Muscle of arm (tissue), 12 donors: ENCODE results near the gene CORO6. TPM values are rescaled to one million over a fixed set of nuclear protein-coding genes. Genes with fewer than 3 reads are reported as not detected.

Source experiments
- DNase-seq: peaks from one replicate; pipeline ENCODE4 v3.0.0-alpha.2; 2013
- polyA plus RNA-seq, 12 donors: library from polyadenylated mRNA; unstranded; fragments of 120-200 nt; gene quantifications; one replicate each; pipeline ENCODE4 v1.2.1, GENCODE V29; 2013; ENCODE audit not compliant: insufficient read length in 12 of 12

CORO6 gene
- polyA plus RNA-seq, 12 donors, result 31.3 to 92.4 (median 71.1) TPM; not detected in 1

- no peak for DNase-seq
Observed at GRCh38 chr17:29567554-29568330, 55.0 kb downstream of the CORO6 start.

GRCh38 chr17:29567304-29567553 is 55.5 kb downstream of the CORO6 start:
- DNase-seq, result no peak

- DNase-seq, result no peak
Observed at GRCh38 chr17:29566473-29567303, 56.0 kb downstream of the CORO6 start, which contains the start of gene ABHD15. ABHD15 (minus strand) TSS chr17:29567037; CDS start chr17:29566966, 71 bp downstream.

- DNase-seq, result no peak
Observed at GRCh38 chr17:29565643-29566472, 56.9 kb downstream of the CORO6 start.

Other genes starting within 250 kb of the CORO6 start
- gene TAOK1, start 232.5 kb downstream of the CORO6 start, polyA plus RNA-seq, result 10 to 100 TPM in 11 of 12 donors, not detected in 1; 31.2 to 40.7 (median 35.1) TPM
- 1 to 10 TPM in 10 of 12 donors, not detected in 2; 3.4 to 5.5 (median 4.2) TPM for gene ABHD15, start 55.9 kb downstream of the CORO6 start, polyA plus RNA-seq
- 10 to 100 TPM in 11 of 12 donors, not detected in 1; 19.9 to 78.0 (median 23.9) TPM for gene TP53I13, start 54.2 kb downstream of the CORO6 start, polyA plus RNA-seq
- 10 to 100 TPM in 11 of 12 donors, not detected in 1; 22.5 to 56.8 (median 27.8) TPM for gene GIT1, start 33.3 kb downstream of the CORO6 start, polyA plus RNA-seq
- gene ANKRD13B, start 29.8 kb downstream of the CORO6 start, polyA plus RNA-seq, result 10 to 100 TPM in 8 of 12 donors, 1 to 10 TPM in 3, not detected in 1; 8.3 to 23.3 (median 11.0) TPM